ENCODE measurements around the gene RHOD.

The RHOD gene

GRCh38 chr11:67025750-67026149 lies 30.9 kb upstream of the RHOD start:
- TF ChIP-seq CTCF (IDR thresholded peaks at IDR 0.05; ENCODE audit: low read depth, low read length), result no peak
- DNase-seq (ENCODE audit: extremely low read depth, low read depth), result no peak

DNA sequence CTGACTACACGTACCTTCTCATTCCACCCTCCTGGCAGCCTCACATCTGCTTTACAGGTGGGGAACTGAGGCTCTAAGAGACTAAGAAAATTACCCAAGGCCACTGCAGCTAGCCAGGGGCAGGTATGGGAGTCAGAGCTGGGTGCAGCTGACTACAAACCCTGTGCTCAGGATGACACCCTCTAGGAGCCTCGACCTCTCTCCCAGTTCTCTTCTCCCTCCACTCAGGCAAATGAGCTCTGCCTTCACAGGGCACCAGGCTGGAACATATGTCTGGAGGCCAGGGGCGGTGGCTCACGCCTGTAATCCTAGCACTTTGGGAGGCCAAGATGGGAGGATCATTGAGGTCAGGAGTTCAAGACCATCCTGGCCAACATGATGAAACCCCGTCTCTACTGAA lies 29.7 kb upstream of the RHOD start:
- TF ChIP-seq CTCF (IDR thresholded peaks at IDR 0.05; ENCODE audit: low read depth, low read length), result no peak
- DNase-seq (ENCODE audit: extremely low read depth, low read depth), result no peak

- no peak for DNase-seq (ENCODE audit: extremely low read depth, low read depth)
- no peak for TF ChIP-seq CTCF (IDR thresholded peaks at IDR 0.05; ENCODE audit: low read depth, low read length)
Measured at GRCh38 chr11:67027483-67027930, 29.1 kb upstream of the RHOD start.

GRCh38 chr11:67027943-67028542 lies 28.6 kb upstream of the RHOD start:
- no peak for DNase-seq (ENCODE audit: extremely low read depth, low read depth)
- no peak for TF ChIP-seq CTCF (IDR thresholded peaks at IDR 0.05; ENCODE audit: low read depth, low read length)

- TF ChIP-seq CTCF (IDR thresholded peaks at IDR 0.05; ENCODE audit: low read depth, low read length), result no peak
- no peak for DNase-seq (ENCODE audit: extremely low read depth, low read depth)
Measured at GRCh38 chr11:67029146-67029545, 27.5 kb upstream of the RHOD start.

DNA sequence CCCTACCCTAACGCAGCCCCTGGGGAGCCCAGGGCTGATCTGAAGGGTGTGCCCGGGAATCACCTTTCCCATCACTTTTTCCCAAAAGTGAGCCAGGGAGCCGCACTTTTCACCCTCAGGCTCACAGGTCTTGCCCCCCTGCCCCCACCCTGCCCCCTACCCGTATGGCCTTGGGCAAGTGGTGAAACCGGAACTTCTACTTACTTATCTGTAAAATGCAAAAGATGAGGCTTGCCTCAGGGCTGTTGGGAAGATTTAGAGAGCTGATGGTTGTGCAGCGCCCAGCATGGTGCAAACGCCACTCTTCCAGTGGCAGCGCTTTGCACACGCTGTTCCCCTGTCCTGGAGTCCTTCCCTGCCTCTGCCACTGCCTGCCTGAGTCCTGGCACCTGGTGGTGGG lies 25.7 kb upstream of the RHOD start:
- TF ChIP-seq CTCF (IDR thresholded peaks at IDR 0.05; ENCODE audit: low read depth, low read length), result no peak
- DNase-seq (ENCODE audit: extremely low read depth, low read depth), result no peak

- no peak for DNase-seq (ENCODE audit: extremely low read depth, low read depth)
- no peak for TF ChIP-seq CTCF (IDR thresholded peaks at IDR 0.05; ENCODE audit: low read depth, low read length)
Measured at GRCh38 chr11:67031791-67032561, 24.7 kb upstream of the RHOD start.
